Mucosa of stomach (tissue), 1 donor: Measurements from ENCODE around the gene PPP1CC.
"Not testable (repeated sequence)": the region's sequence is repeated elsewhere in the genome, so short reads cannot be mapped to it uniquely, and the experiment has no call there.

Experiments
- H3K27me3 ChIP-seq: one replicate; pipeline ENCODE4 v1.7.0; 2013; ENCODE audit warnings: mild to moderate bottlenecking, low read length; ENCODE audit not compliant: control insufficient read depth, insufficient read depth
- H3K36me3 ChIP-seq: one replicate; pipeline ENCODE4 v1.7.0; 2013; ENCODE audit warnings: low read length; ENCODE audit not compliant: control insufficient read depth, insufficient read depth
- H3K4me1 ChIP-seq: one replicate; pipeline ENCODE4 v1.7.0; 2013; ENCODE audit warnings: mild to moderate bottlenecking, low read length; ENCODE audit not compliant: control insufficient read depth, insufficient read depth
- H3K4me3 ChIP-seq: one replicate; pipeline ENCODE4 v1.7.0; 2013; ENCODE audit warnings: low read length
- H3K9ac ChIP-seq: one replicate; pipeline ENCODE4 v1.7.0; 2013; ENCODE audit warnings: mild to moderate bottlenecking, low read length, moderate library complexity
- H3K9me3 ChIP-seq: one replicate; pipeline ENCODE4 v1.7.0; 2013; ENCODE audit warnings: mild to moderate bottlenecking, low read length, moderate library complexity; ENCODE audit not compliant: control insufficient read depth
- donor health status: Pancreatic carcinoma.

PPP1CC gene

DNA sequence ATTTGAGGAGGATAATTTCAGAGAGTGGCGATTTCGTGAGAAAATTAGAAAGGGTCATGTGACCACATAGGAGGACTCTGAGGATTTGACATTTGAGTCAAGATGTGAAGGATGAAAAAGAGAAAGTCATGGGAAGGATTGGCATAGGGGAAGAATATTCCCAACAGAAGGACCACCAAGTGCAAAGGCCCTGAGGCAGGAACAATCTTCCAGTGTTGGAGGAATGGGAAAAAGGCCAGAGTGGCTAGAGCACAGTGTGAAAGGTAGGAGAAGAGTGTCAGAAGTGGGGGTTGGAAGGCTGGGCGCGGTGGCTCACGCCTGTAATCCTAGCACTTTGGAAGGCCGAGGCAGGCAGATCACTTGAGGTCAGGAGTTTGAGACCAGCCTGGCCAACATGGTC, 3.9 kb upstream of the PPP1CC start:
- H3K36me3 ChIP-seq, result no peaks in the 10 kb centered on the region
- H3K9me3 ChIP-seq, result no peaks in the 10 kb centered on the region

DNA sequence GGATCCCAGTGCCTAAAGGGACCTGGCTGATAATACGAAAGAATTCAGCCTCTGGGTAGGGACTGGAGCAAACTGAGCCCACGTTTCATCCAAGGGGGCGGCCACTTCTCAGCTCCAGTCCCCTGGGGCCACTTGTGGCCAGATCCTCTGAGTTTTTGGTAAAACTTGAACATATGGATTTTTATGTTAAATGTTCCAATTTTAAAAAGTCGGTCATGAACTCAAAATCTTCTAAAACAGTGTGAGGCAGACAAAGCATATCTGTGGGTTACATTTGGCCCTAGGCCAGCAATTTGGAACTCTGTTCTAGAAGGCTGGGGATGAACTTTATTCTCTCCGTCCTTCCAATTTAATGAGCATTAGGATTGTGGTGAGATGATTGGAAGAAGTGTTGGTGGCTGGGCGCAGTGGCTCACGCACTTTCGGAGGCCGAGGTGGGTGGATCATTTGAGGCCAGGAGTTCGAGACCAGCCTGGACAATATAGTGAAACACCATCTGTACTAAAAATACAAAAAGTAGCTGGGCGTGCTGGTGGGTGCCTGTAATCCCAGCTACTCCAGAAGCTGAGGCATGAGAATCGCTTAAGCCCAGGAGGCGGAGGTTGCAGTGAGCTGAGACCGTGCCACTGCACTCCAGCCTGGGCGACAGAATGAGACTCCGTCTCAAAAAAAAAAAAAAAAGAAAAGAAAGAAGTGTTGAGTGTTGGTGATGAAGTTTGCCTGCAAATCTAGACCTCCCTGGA, 3.0 kb upstream of the PPP1CC start:
- Histone ChIP-seq H3K9ac (no peak overlapping the region), H3K27me3 (no peaks in the 10 kb centered on the region), H3K9me3 (no peaks in the 10 kb centered on the region), H3K36me3 (no peaks in the 10 kb centered on the region), H3K4me3 (no peak overlapping the region), H3K4me1 (peaks cover 19% of the 10 kb centered on the region)

More for the DNA sequence above, 3.9 kb upstream of the PPP1CC start:
- Histone ChIP-seq H3K4me3 (no peak overlapping the region), H3K27me3 (no peaks in the 10 kb centered on the region), H3K4me1 (peaks cover 19% of the 10 kb centered on the region), H3K9ac (no peak overlapping the region)

DNA sequence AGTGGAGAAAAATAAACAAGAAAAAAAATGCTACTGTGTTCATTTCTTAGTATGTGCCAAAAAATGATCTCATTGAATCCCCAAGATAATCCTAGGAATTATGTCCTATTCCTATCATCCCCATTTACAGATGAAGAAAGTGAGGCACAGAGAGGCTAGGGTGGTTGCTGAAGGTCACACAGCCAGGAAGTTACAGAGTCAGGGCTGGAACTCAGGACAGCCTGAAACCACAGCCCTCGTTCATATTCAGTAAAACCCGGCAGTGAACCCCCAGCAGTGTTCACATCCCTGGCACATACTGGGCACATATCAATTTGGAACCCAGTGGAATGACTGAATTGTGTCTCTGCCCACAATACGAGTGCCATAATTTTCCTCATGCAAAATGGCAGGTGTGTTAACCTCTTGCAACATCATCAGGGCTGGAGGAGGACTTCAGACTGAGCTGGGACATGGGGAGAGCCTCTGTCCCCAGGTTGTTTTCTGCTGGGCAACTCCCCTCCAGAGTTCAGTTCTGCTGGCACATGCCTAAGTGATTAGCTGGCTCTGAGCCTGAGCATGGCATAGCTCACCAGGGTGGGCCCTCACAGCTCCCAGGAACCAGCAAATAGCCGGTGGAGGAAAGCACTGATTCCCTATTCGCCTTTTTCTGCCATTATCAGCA, 2.0 kb upstream of the PPP1CC start:
- Histone ChIP-seq H3K4me3 (no peak overlapping the region), H3K9ac (no peak overlapping the region)

DNA sequence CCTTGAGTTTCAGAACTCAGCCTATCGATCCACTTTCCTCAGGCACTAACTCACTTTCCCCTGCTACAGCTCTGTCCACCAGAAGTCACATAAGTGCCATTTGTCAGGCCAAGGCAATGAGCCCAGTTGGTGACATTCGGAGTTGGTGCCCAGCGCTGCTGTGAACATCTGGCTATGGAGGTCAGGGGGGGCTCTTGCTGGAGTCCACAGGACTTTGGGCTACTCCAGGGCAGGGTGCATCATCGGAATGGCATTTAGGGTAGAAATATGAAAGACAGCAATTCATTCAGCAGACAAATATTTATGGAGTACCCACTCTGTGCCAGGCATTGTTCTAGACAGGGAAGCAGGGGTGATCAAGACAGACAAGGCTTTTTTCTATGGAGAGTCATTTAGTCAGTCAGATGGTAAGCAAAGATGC, 1.5 kb upstream of the PPP1CC start:
- H3K9me3 ChIP-seq, result no peaks in the 10 kb centered on the region
- H3K4me1 ChIP-seq, result peaks cover 19% of the 10 kb centered on the region
- H3K27me3 ChIP-seq, result no peaks in the 10 kb centered on the region
- no peaks in the 10 kb centered on the region for H3K36me3 ChIP-seq
- no peak overlapping the region for H3K4me3 ChIP-seq
- no peak overlapping the region for H3K9ac ChIP-seq

More for the DNA sequence above, 2.0 kb upstream of the PPP1CC start:
- Histone ChIP-seq H3K36me3 (no peaks in the 10 kb centered on the region), H3K9me3 (no peaks in the 10 kb centered on the region), H3K4me1 (peaks cover 19% of the 10 kb centered on the region), H3K27me3 (no peaks in the 10 kb centered on the region)

DNA sequence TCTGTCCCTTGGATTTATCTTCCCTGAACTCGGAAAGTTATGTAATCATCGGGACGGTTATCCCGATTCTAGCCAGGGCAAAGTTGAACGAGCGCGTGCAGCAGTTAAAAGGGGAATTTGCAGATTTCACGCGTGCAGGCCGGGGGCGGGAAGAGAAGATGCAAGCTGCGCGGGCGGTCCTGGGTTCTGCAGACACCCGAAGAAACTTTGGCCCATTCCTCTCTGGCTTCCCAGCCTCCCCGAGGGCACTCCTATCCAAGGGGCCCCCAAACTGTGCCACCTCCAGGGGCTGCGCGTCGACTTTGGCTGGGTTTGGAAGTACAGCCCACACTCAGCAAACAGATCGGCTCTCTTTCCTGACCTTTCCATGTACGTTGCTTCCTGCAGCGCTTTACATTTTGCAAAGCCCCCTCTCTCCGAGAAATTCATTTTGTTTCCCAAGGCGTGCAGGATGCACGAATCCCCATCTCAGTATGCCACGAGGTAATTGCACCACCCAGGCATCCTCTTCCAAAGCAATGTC, 941 bp upstream of the PPP1CC start:
- H3K36me3 ChIP-seq, result no peaks in the 10 kb centered on the region
- H3K9me3 ChIP-seq, result no peaks in the 10 kb centered on the region
- H3K4me3 ChIP-seq, result peak overlapping the region; percentile 38
- H3K27me3 ChIP-seq, result no peaks in the 10 kb centered on the region
- H3K4me1 ChIP-seq, result peaks cover 23% of the 10 kb centered on the region
- H3K9ac ChIP-seq, result no peak overlapping the region

DNA sequence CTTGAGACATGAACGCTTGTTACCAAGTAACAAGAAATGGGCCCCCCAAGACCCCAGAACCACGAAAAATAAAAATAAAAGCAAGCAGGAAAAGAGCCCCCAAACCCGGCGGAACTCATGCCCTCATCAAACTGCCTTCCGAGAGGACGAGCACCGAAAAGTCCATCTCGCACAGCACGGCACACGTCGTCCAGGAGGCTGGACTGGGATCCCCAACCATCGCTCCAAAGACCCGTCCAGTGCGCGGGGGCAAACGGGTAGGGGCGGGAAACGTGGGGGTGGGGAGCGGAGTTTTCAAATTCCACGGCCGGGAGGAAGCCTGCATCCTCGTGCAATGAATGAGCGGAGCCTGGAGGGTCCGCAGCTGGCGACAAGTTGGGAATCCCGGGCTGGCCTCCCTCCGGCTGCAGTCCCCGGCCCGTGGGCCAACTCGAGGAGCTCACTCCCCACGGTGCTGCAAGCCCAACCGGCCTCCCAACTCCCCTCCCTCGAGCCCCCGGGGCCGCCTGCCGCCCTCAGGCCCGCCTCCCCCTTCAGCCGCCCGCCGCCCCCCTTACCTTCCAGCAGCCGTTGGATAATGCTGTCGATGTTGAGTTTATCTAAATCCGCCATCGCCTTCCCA, 484 bp downstream of the PPP1CC start:
- Histone ChIP-seq H3K4me1 (peaks cover 28% of the 10 kb centered on the region), H3K4me3 (peak overlapping the region; percentile 39), H3K9ac (peak overlapping the region; percentile 89), H3K9me3 (no peaks in the 10 kb centered on the region), H3K36me3 (no peaks in the 10 kb centered on the region), H3K27me3 (no peaks in the 10 kb centered on the region)

DNA sequence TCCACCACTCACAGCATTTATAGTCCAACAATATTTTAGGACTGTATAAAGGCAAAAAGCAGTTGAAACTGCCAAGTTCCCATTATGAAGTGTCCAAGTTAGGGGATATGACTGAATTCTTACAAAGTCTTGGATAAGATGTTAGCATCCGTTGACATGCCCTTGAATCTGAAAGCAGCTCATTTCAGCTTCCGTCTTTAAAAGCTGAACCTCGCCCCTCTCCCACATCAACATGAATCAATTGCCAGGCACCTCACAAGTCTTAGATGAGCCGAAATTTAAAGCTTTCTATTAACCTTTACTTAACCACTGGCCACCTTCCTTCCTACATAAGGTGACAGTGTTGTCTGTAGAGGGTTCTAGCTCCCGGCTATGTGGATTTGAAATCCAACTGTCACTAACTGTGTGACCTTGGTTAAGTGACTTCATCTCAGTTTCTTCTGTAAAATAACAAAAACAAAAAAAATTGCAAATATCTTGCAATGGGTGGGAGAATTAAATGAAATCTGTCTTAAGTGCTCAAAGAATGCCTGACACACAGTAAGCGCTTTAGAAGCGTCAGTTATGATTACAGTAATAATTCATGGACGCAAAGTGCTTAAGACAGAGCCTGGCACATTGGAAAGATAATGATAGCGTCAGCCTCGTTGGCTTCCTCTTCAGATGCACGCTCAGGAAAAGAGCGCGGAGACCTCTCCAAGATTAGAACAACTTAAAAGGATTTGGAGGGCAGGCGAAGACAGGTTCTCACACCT, 1.2 kb downstream of the PPP1CC start:
- Histone ChIP-seq H3K9ac (peak overlapping the region; percentile 89), H3K4me3 (peak overlapping the region; percentile 39), H3K4me1 (peaks cover 28% of the 10 kb centered on the region)

DNA sequence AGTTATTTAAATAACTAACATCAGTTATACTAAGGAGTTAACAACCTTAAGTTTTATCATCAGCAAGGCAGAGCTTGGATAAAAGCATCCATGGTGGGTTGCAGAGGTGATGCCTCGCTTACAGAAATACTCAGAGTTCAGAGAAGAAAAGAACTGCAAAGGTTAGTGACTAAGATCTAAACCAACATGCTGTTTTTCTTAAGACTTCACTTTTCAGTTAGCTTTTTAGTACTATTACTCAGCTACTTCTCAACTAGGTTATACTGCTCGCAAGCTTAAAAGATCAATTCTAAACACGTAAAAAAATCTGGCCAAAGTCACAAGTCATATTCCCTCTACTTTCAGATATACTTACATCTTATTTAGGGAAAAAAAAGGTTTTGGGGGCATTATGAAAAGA, 2.8 kb downstream of the PPP1CC start:
- Histone ChIP-seq H3K9ac (no peak overlapping the region), H3K27me3 (no peaks in the 10 kb centered on the region), H3K36me3 (no peaks in the 10 kb centered on the region), H3K4me1 (peaks cover 24% of the 10 kb centered on the region), H3K9me3 (no peaks in the 10 kb centered on the region), H3K4me3 (no peak overlapping the region)

More for the DNA sequence above, 1.2 kb downstream of the PPP1CC start:
- Histone ChIP-seq H3K27me3 (no peaks in the 10 kb centered on the region), H3K36me3 (no peaks in the 10 kb centered on the region), H3K9me3 (no peaks in the 10 kb centered on the region)

DNA sequence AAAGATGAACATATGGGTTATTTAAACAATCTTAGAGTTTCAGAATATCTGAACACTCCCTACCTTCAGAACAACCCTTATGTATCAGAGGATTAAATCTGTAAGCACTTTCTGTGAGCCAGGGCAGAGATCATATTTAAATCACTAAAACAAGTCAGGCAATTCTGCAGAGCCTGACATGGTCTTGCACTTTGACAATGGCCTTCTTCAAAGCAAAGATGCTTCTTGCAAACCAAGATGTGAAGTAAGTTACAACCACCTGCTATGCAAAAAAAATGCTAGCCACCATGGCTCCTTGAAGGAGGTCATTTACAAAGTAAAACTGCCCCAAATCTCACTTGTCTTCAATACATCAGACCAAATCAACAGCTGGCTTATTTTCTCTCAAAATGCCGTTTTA, 3.2 kb downstream of the PPP1CC start:
- Histone ChIP-seq H3K9me3 (no peaks in the 10 kb centered on the region), H3K36me3 (no peaks in the 10 kb centered on the region), H3K4me1 (peaks cover 24% of the 10 kb centered on the region), H3K4me3 (no peak overlapping the region), H3K9ac (no peak overlapping the region), H3K27me3 (no peaks in the 10 kb centered on the region)

DNA sequence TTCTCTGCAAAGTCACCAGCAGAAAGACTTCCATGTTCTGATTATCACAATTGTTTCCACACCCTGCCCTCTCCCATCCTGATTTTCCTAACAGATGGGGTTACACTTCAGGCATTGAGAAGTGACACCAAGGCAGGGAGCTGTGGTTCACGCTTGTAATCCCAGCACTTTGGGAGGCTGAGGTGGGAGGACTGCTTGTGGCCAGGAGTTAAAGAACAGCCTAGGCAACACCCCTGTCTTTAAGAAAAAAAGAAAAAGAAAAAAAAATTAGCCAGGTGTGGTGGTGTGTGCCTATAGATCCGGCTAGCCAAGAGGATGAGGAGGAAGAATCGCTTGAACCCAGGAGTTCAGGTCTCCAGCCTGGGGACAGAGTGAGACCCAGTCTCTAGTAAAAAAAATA, 5.2 kb downstream of the PPP1CC start:
- Histone ChIP-seq H3K27me3 (no peaks in the 10 kb centered on the region), H3K9ac (no peak overlapping the region), H3K36me3 (no peaks in the 10 kb centered on the region), H3K4me3 (no peak overlapping the region), H3K4me1 (peaks cover 34% of the 10 kb centered on the region), H3K9me3 (no peaks in the 10 kb centered on the region)

DNA sequence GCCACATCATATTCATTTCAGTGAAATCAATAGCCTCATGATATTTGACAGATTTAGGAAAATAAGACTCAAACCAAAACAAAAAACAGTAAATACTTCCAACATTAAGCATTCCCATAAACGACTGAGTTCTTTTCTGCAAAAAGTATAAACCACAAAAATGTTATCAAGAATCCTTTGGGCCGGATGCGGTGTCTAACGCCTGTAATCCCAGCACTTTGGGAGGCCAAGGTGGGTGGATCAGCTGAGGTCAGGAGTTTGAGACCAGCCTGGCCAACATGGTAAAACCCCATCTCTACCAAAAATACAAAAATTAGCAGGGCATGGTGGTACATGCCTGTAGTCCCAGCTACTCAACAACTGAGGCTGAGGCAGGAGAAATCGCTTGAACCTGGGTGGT, 5.7 kb downstream of the PPP1CC start:
- not testable (repeated sequence) for H3K9ac ChIP-seq, H3K4me3 ChIP-seq, H3K9me3 ChIP-seq, H3K27me3 ChIP-seq, H3K36me3 ChIP-seq
- peaks cover 34% of the 10 kb centered on the region for H3K4me1 ChIP-seq
